Osteoblast (primary cell): ENCODE results near the gene NGEF. TPM values are rescaled to one million over a fixed set of nuclear protein-coding genes. Genes with fewer than 3 reads are reported as not detected.

Experiments used
- DNase-seq: peaks from one replicate; pipeline ENCODE4 v3.0.0; 2011; ENCODE audit warnings: low spot score, mixed read lengths; ENCODE audit not compliant: insufficient read length; ENCODE audit errors: missing footprints
- H2AFZ ChIP-seq: 2 replicates; pipeline ENCODE4 v1.6.0; 2011; ENCODE audit warnings: mild to moderate bottlenecking, low read length
- H3K27ac ChIP-seq: 2 replicates; pipeline ENCODE4 v1.5.1; 2011; ENCODE audit warnings: mild to moderate bottlenecking, low read depth, low read length, moderate library complexity
- H3K27me3 ChIP-seq: 2 replicates; pipeline ENCODE4 v1.6.0; 2012; ENCODE audit warnings: mild to moderate bottlenecking, control low read depth, inconsistent platforms, low read length, moderate library complexity; ENCODE audit not compliant: insufficient read depth
- H3K36me3 ChIP-seq: 2 replicates; pipeline ENCODE4 v1.5.1; 2011; ENCODE audit warnings: mild to moderate bottlenecking, low read length, control low read depth, moderate library complexity; ENCODE audit not compliant: insufficient read depth
- H3K4me1 ChIP-seq: 2 replicates; pipeline ENCODE4 v1.5.1; 2011; ENCODE audit warnings: mild to moderate bottlenecking, low read length, control low read depth, moderate library complexity; ENCODE audit not compliant: insufficient read depth
- H3K4me2 ChIP-seq: 2 replicates; pipeline ENCODE4 v1.6.0; 2011; ENCODE audit warnings: mild to moderate bottlenecking, low read length; ENCODE audit not compliant: insufficient read depth
- H3K4me3 ChIP-seq: fragments of 200-600 bp; sonication (generic); 3 replicates; pipeline ENCODE4 v1.5.1; 2012; ENCODE audit warnings: mild to moderate bottlenecking, low read length, inconsistent platforms; ENCODE audit not compliant: insufficient read depth
- H3K79me2 ChIP-seq: 2 replicates; pipeline ENCODE4 v1.6.0; 2012; ENCODE audit warnings: mild to moderate bottlenecking, low read length, control low read depth, inconsistent platforms; ENCODE audit not compliant: insufficient read depth
- H3K9me3 ChIP-seq: 2 replicates; pipeline ENCODE4 v1.5.1; 2011; ENCODE audit warnings: low read depth, low read length, control low read depth
- H4K20me1 ChIP-seq: 2 replicates; pipeline ENCODE4 v1.6.0; 2012; ENCODE audit warnings: mild to moderate bottlenecking, low read length, control low read depth; ENCODE audit not compliant: insufficient read depth
- small RNA-seq: library from RNA; depleted of rRNA; stranded (forward); fragments of <200 nt; gene quantifications from one replicate; pipeline ENCODE3, GENCODE V24; 2012
- total RNA-seq: library from RNA; depleted of rRNA; stranded (reverse); fragments of >200 nt; gene quantifications from 2 replicates; pipeline ENCODE4 v1.2.3, GENCODE V29; 2012
- TF ChIP-seq, protein P1 (sequence below): IDR thresholded peaks from 2 replicates; pipeline ENCODE4 v1.5.1; 2011; ENCODE audit warnings: mild to moderate bottlenecking, low read depth, low read length, moderate library complexity; ENCODE audit errors: extremely low read depth

The NGEF gene
- total RNA-seq, 1 donor = not detected

DNA sequence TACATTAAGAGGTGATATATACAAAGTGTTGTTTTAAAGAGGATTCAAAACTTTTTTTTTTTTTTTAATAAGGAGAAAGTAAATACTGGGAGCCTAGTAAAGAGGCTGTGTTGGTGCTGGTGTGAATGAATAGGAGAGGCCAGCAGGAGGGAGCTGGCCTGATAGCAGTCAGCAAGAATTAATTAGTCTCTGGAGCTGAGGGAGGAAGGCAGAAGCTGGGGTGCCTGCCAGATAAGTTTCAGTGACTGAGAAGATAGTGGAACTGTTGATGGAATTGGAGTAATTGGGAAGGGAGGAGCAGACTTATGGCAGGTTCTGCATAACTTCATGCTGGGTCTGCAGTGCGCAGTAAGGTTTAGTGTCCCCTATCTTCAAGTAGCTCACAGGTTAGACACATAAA is 179.2 kb downstream of the NGEF start:
- Histone ChIP-seq H3K27me3 (no peaks in the 10 kb centered on the region), H3K4me1 (peaks cover 10% of the 10 kb centered on the region), H3K9me3 (no peaks in the 10 kb centered on the region), H4K20me1 (peaks cover 13% of the 10 kb centered on the region), H2AFZ (no peak overlapping the region), H3K27ac (no peak overlapping the region), H3K4me2 (no peak overlapping the region), H3K79me2 (peaks cover 26% of the 10 kb centered on the region), H3K36me3 (peaks cover 52% of the 10 kb centered on the region), H3K4me3 (no peak overlapping the region)
- TF ChIP-seq, protein P1, sequence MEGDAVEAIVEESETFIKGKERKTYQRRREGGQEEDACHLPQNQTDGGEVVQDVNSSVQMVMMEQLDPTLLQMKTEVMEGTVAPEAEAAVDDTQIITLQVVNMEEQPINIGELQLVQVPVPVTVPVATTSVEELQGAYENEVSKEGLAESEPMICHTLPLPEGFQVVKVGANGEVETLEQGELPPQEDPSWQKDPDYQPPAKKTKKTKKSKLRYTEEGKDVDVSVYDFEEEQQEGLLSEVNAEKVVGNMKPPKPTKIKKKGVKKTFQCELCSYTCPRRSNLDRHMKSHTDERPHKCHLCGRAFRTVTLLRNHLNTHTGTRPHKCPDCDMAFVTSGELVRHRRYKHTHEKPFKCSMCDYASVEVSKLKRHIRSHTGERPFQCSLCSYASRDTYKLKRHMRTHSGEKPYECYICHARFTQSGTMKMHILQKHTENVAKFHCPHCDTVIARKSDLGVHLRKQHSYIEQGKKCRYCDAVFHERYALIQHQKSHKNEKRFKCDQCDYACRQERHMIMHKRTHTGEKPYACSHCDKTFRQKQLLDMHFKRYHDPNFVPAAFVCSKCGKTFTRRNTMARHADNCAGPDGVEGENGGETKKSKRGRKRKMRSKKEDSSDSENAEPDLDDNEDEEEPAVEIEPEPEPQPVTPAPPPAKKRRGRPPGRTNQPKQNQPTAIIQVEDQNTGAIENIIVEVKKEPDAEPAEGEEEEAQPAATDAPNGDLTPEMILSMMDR = no peak
- DNase-seq = no peak

DNA sequence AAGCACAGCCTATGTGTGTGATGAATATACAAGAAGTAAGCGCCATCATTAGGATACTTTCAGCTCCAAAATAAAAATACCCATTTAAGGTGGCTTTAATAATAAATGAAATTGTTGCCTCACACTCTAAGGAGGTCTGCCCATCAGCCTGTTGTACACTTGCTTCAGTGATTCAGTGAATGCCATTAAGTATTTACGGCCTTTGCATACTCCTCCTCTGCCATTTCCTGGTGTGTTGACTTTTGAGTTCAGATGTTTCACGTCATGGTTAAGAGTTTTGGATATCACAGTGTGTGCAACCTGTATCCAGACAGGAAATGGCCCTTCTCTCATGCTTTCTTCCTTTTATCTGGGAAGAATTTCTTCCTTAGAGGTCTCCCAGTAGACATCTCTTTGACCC is 181.6 kb downstream of the NGEF start:
- H3K4me1 ChIP-seq = no peaks in the 10 kb centered on the region
- H2AFZ ChIP-seq = no peak overlapping the region
- H3K9me3 ChIP-seq = no peaks in the 10 kb centered on the region
- peaks cover 3% of the 10 kb centered on the region for H4K20me1 ChIP-seq
- H3K4me2 ChIP-seq = no peak overlapping the region
- DNase-seq = no peak
- peaks cover 10% of the 10 kb centered on the region for H3K79me2 ChIP-seq
- H3K36me3 ChIP-seq = peaks cover 46% of the 10 kb centered on the region
- no peak overlapping the region for H3K27ac ChIP-seq
- no peaks in the 10 kb centered on the region for H3K27me3 ChIP-seq
- H3K4me3 ChIP-seq = no peak overlapping the region
- TF ChIP-seq, protein P1 = no peak

DNA sequence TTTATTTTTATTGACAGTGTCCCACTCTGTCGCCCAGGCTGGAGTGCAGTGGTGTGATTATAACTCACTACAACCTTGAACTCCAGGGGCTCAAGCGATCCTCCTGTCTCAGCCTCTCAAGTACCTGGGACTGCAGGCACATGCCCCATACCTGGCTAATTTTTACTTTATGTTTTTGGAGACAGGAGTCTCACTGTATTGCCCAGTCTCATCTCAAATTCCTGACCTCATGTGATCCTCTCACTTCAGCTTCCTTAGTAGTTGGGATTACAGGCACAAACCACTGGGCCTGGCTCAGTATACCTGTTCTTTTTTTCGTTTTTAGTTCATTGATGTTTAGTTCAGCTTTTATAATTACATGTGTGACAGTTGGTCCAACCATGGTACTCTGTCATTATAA is 183.1 kb downstream of the NGEF start:
- no peak overlapping the region for H3K4me3 ChIP-seq
- H3K4me1 ChIP-seq = no peaks in the 10 kb centered on the region
- peaks cover 5% of the 10 kb centered on the region for H3K79me2 ChIP-seq
- peaks cover 51% of the 10 kb centered on the region for H3K36me3 ChIP-seq
- peaks cover 3% of the 10 kb centered on the region for H4K20me1 ChIP-seq
- H3K27me3 ChIP-seq = no peaks in the 10 kb centered on the region
- no peak overlapping the region for H2AFZ ChIP-seq
- TF ChIP-seq, protein P1 = no peak
- DNase-seq = no peak
- no peak overlapping the region for H3K4me2 ChIP-seq
- no peaks in the 10 kb centered on the region for H3K9me3 ChIP-seq
- H3K27ac ChIP-seq = no peak overlapping the region

Small RNA genes lying within 50 kb of the gene (small RNA-seq; reads per million reads assigned to genes)
- gene RF00019 = not detected

Other genes with a start within 250 kb of the NGEF start
- not detected in 2 replicates for gene KCNJ13, start 236.7 kb downstream of the NGEF start, total RNA-seq
- 0.72 and 0.88 TPM in 2 replicates for gene SNORC, start 143.0 kb downstream of the NGEF start, total RNA-seq
- gene NEU2, start 19.4 kb upstream of the NGEF start, total RNA-seq = not detected in 2 replicates
- gene INPP5D, start 47.1 kb upstream of the NGEF start, total RNA-seq = under 0.01 TPM in 2 replicates
- 24.2 and 29.3 TPM in 2 replicates for gene ATG16L1, start 238.4 kb upstream of the NGEF start, total RNA-seq